H9 (cell line): Measurements from ENCODE around the gene MIPEP. TPM values are rescaled to one million over a fixed set of nuclear protein-coding genes. Genes with fewer than 3 reads are reported as not detected.
A peak's percentile ranks its signal among the peaks of the same experiment; 100 is the strongest.

Experiments
- DNase-seq: peaks from one replicate; pipeline ENCODE4 v3.0.0-alpha.2; 2017
- H2AFZ ChIP-seq: one replicate; pipeline ENCODE4 v1.6.1; 2013; ENCODE audit warnings: mild to moderate bottlenecking, low read length, control low read depth, moderate library complexity
- H2AK5ac ChIP-seq: 2 replicates; pipeline ENCODE4 v1.6.1; 2013; ENCODE audit warnings: low read length, control low read depth, mixed read lengths; ENCODE audit not compliant: insufficient read length
- H2BK120ac ChIP-seq: one replicate; pipeline ENCODE4 v1.6.1; 2013; ENCODE audit warnings: low read depth, mild to moderate bottlenecking, low read length, control low read depth, inconsistent platforms; ENCODE audit not compliant: poor library complexity, severe bottlenecking
- H2BK12ac ChIP-seq: 2 replicates; pipeline ENCODE4 v1.6.1; 2013; ENCODE audit warnings: low read length, control low read depth, mixed read lengths, low read depth; ENCODE audit not compliant: insufficient read length
- H2BK15ac ChIP-seq: 2 replicates; pipeline ENCODE4 v1.6.1; 2013; ENCODE audit warnings: low read depth, low read length, control low read depth
- H2BK20ac ChIP-seq: one replicate; pipeline ENCODE4 v1.6.1; 2013; ENCODE audit warnings: low read depth, mild to moderate bottlenecking, low read length, control low read depth, inconsistent platforms; ENCODE audit not compliant: poor library complexity, severe bottlenecking
- H2BK5ac ChIP-seq: 2 replicates; pipeline ENCODE4 v1.6.1; 2013; ENCODE audit warnings: low read length, control low read depth, mixed read lengths; ENCODE audit not compliant: insufficient read length
- H3K14ac ChIP-seq: 2 replicates; pipeline ENCODE4 v1.6.1; 2013; ENCODE audit warnings: low read length, control low read depth; ENCODE audit not compliant: insufficient read depth
- H3K18ac ChIP-seq: 2 replicates; pipeline ENCODE4 v1.6.1; 2013; ENCODE audit warnings: low read depth, mild to moderate bottlenecking, mixed read lengths, low read length, control low read depth; ENCODE audit not compliant: insufficient read length
- H3K23ac ChIP-seq: 2 replicates; pipeline ENCODE4 v1.6.1; 2013; ENCODE audit warnings: low read length, control low read depth, mixed read lengths, low read depth; ENCODE audit not compliant: insufficient read length
- H3K23me2 ChIP-seq: 2 replicates; pipeline ENCODE4 v1.6.1; 2013; ENCODE audit warnings: low read depth, mild to moderate bottlenecking, mixed read lengths, low read length, control low read depth; ENCODE audit not compliant: insufficient read length, poor library complexity, severe bottlenecking
- H3K27ac ChIP-seq: 2 replicates; pipeline ENCODE4 v1.5.1; 2013; ENCODE audit warnings: low read length, control low read depth, mixed read lengths, low read depth; ENCODE audit not compliant: insufficient read length
- H3K27me3 ChIP-seq: 2 replicates; pipeline ENCODE4 v1.6.1; 2013; ENCODE audit warnings: low read length, control low read depth, inconsistent platforms; ENCODE audit not compliant: insufficient read depth
- H3K4ac ChIP-seq: 2 replicates; pipeline ENCODE4 v1.6.1; 2013; ENCODE audit warnings: low read depth, mild to moderate bottlenecking, control low read depth, inconsistent platforms, low read length, moderate library complexity
- H3K4me1 ChIP-seq: 2 replicates; pipeline ENCODE4 v1.6.1; 2013; ENCODE audit warnings: low read length, control low read depth, inconsistent platforms; ENCODE audit not compliant: insufficient read depth
- H3K4me2 ChIP-seq: 2 replicates; pipeline ENCODE4 v1.6.1; 2013; ENCODE audit warnings: low read length, control low read depth, mixed read lengths; ENCODE audit not compliant: insufficient read length, insufficient read depth
- H3K56ac ChIP-seq: 2 replicates; pipeline ENCODE4 v1.6.1; 2013; ENCODE audit warnings: low read depth, mild to moderate bottlenecking, mixed read lengths, low read length, control low read depth; ENCODE audit not compliant: insufficient read length
- H3K79me1 ChIP-seq: 2 replicates; pipeline ENCODE4 v1.6.1; 2013; ENCODE audit warnings: low read depth, mild to moderate bottlenecking, moderate library complexity, low read length, control low read depth, inconsistent platforms; ENCODE audit not compliant: insufficient read depth, poor library complexity, severe bottlenecking
- H3K79me2 ChIP-seq: 2 replicates; pipeline ENCODE4 v1.6.1; 2013; ENCODE audit warnings: low read length, control low read depth, inconsistent platforms; ENCODE audit not compliant: insufficient read depth
- H3K9ac ChIP-seq: 2 replicates; pipeline ENCODE4 v1.6.1; 2013; ENCODE audit warnings: low read length, control low read depth, mixed read lengths; ENCODE audit not compliant: insufficient read length; ENCODE audit errors: extremely low read depth
- H3K9me3 ChIP-seq: one replicate; pipeline ENCODE4 v1.6.1; 2013; ENCODE audit warnings: low read depth, low read length, inconsistent platforms; ENCODE audit not compliant: control insufficient read depth
- H3T11ph ChIP-seq: one replicate; pipeline ENCODE4 v1.6.1; 2013; ENCODE audit warnings: mild to moderate bottlenecking, low read length, control low read depth, inconsistent platforms
- H4K20me1 ChIP-seq: one replicate; pipeline ENCODE4 v1.6.1; 2013; ENCODE audit not compliant: control insufficient read depth, insufficient read length, insufficient read depth
- H4K5ac ChIP-seq: 2 replicates; pipeline ENCODE4 v1.6.1; 2013; ENCODE audit warnings: low read depth, mild to moderate bottlenecking, mixed read lengths, low read length, control low read depth; ENCODE audit not compliant: insufficient read length
- H4K8ac ChIP-seq: replicated peaks from 2 replicates; pipeline ENCODE4 v1.6.1; 2013; ENCODE audit warnings: low read length, control low read depth, mixed read lengths, low read depth; ENCODE audit not compliant: insufficient read length
- H4K91ac ChIP-seq: 2 replicates; pipeline ENCODE4 v1.6.1; 2013; ENCODE audit warnings: low read depth, mild to moderate bottlenecking, moderate library complexity, mixed read lengths, low read length, control low read depth; ENCODE audit not compliant: insufficient read length
- H3K27ac Mint-ChIP-seq, 3 experiments: 2 replicates in 2 of 3; 3 replicates in 1 of 3; pipeline ENCODE4 v1.8.0; 2020 to 2021; ENCODE audit warnings: mixed read lengths in 3 of 3, mild to moderate bottlenecking in 1 of 3, moderate library complexity in 1 of 3
- H3K27me3 Mint-ChIP-seq: 2 replicates; pipeline ENCODE4 v1.8.0; 2021; ENCODE audit warnings: low read depth, mild to moderate bottlenecking, moderate library complexity, mixed read lengths
- H3K36me3 Mint-ChIP-seq, 3 experiments: 2 replicates in 2 of 3; 3 replicates in 1 of 3; pipeline ENCODE4 v1.8.0; 2020 to 2021; ENCODE audit warnings: low read depth in 3 of 3, mixed read lengths in 3 of 3; ENCODE audit not compliant: insufficient read depth in 1 of 3
- H3K4me1 Mint-ChIP-seq, 2 experiments: 2 replicates each; pipeline ENCODE4 v1.8.0; 2020; ENCODE audit warnings: mixed read lengths in 2 of 2
- H3K4me3 Mint-ChIP-seq, 2 experiments: 2 replicates in 1 of 2; 3 replicates in 1 of 2; pipeline ENCODE4 v1.8.0; 2020 to 2021; ENCODE audit warnings: mild to moderate bottlenecking in 2 of 2, mixed read lengths in 2 of 2, moderate library complexity in 1 of 2
- H3K9me3 Mint-ChIP-seq, 2 experiments: 2 replicates in 1 of 2; 3 replicates in 1 of 2; pipeline ENCODE4 v1.8.0; 2020; ENCODE audit warnings: mild to moderate bottlenecking in 2 of 2, mixed read lengths in 2 of 2, moderate library complexity in 1 of 2
- WGBS: extraction: QIAGEN DNeasy Blood & Tissue Kit; methylation state at CpG from one replicate; pipeline ENCODE4 v1.1.7; 2013; ENCODE audit warnings: missing lambda C conversion rate, low lambda C conversion rate, mixed read lengths; ENCODE audit not compliant: insufficient read length; ENCODE audit errors: extremely low coverage; 5-methylcytosine and 5-hydroxymethylcytosine counted together
- total RNA-seq: library from RNA; stranded (reverse); gene quantifications from 2 replicates; pipeline ENCODE4 v1.2.1, GENCODE V29; 2021
- TF ChIP-seq, protein P1 (sequence below): fragments of 200-600 bp; sonication (generic); conservative IDR thresholded peaks from 3 replicates; pipeline ENCODE4 v1.8.0; 2021; ENCODE audit warnings: antibody characterized with exemption, mild to moderate bottlenecking

MIPEP gene
- total RNA-seq, 1 experiment from 2014 or later = 18.5 TPM

DNA sequence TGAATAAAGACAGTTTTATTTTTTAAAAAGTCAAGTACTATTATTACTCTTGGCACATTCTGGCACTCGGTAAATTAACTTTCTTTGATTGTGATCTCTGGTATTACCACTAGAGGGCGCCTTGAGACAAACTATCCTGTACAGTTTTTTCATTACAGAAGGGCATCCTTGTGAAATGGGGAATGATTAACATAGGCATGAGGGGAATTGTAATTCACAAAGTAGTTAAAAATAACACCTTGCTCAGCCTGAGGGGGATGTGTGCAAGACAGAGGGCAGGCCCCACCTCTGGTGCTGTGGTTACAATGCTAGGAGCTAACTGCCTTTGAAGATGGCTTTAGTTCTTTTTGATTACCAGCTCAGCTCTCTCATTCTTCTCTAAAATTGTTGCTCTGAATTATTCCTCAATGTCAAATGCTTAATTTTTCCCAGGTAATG is 32.3 kb upstream of the MIPEP start:
- H3K56ac ChIP-seq = no peak overlapping the region
- H3K4me1 ChIP-seq = peaks cover 3% of the 10 kb centered on the region; the same call in 1 of the 2 replicates
- H3K4ac ChIP-seq = no peak overlapping the region
- H3K79me1 ChIP-seq = no peaks in the 10 kb centered on the region
- H3K18ac ChIP-seq = no peak overlapping the region
- no peak overlapping the region for H3K23ac ChIP-seq
- peak; percentile 68 for DNase-seq
- H3K27me3 Mint-ChIP-seq = no peaks in the 10 kb centered on the region
- no peak overlapping the region for H2BK15ac ChIP-seq
- H3T11ph ChIP-seq = no peak overlapping the region
- peaks cover 16 to 17% of the 10 kb centered on the region in 2 experiments for H3K4me1 Mint-ChIP-seq
- H3K9ac ChIP-seq = no peak overlapping the region
- no peak overlapping the region for H3K27ac ChIP-seq
- H3K79me2 ChIP-seq = no peaks in the 10 kb centered on the region
- no peak overlapping the region for H2BK120ac ChIP-seq
- H2BK12ac ChIP-seq = no peak overlapping the region
- no CpG with 5 or more reads among the region's 2 CpGs for WGBS
- H2AFZ ChIP-seq = no peak overlapping the region
- H3K9me3 ChIP-seq = no peaks in the 10 kb centered on the region
- H3K27me3 ChIP-seq = no peaks in the 10 kb centered on the region
- H4K91ac ChIP-seq = no peak overlapping the region
- H3K4me2 ChIP-seq = no peak overlapping the region
- H3K23me2 ChIP-seq = no peaks in the 10 kb centered on the region
- TF ChIP-seq, protein P1, sequence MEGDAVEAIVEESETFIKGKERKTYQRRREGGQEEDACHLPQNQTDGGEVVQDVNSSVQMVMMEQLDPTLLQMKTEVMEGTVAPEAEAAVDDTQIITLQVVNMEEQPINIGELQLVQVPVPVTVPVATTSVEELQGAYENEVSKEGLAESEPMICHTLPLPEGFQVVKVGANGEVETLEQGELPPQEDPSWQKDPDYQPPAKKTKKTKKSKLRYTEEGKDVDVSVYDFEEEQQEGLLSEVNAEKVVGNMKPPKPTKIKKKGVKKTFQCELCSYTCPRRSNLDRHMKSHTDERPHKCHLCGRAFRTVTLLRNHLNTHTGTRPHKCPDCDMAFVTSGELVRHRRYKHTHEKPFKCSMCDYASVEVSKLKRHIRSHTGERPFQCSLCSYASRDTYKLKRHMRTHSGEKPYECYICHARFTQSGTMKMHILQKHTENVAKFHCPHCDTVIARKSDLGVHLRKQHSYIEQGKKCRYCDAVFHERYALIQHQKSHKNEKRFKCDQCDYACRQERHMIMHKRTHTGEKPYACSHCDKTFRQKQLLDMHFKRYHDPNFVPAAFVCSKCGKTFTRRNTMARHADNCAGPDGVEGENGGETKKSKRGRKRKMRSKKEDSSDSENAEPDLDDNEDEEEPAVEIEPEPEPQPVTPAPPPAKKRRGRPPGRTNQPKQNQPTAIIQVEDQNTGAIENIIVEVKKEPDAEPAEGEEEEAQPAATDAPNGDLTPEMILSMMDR = peak; percentile 94
- no peak overlapping the region for H3K14ac ChIP-seq
- no peak overlapping the region for H2BK5ac ChIP-seq
- H2BK20ac ChIP-seq = no peak overlapping the region
- H2AK5ac ChIP-seq = no peak overlapping the region
- H3K36me3 Mint-ChIP-seq = peaks cover 0 to 4% (median 0%) of the 10 kb centered on the region in 3 experiments; a peak in 2 of 7 replicates
- no peak overlapping the region for H4K8ac ChIP-seq
- 0 out of 5 replicates have a peak overlapping the region, but pooled peaks of 1 of the 2 experiments have one; percentile 15 for H3K4me3 Mint-ChIP-seq
- H3K27ac Mint-ChIP-seq = peak overlapping the region in 1 of 3 experiments; percentile 83; a peak in 3 of 7 replicates
- peaks cover 0 to 2% of the 10 kb centered on the region in 2 experiments; a peak in 2 of 5 replicates for H3K9me3 Mint-ChIP-seq
- H4K20me1 ChIP-seq = no peaks in the 10 kb centered on the region
- no peak overlapping the region for H4K5ac ChIP-seq
